SH-SY5Y (cell line): ENCODE results near the gene NOP16.

Experiments
- GATA2 ChIP-seq: IDR thresholded peaks from 2 replicates; pipeline ENCODE4 v1.6.1; 2011; ENCODE audit warnings: mild to moderate bottlenecking, low read depth, low read length
- GATA3 ChIP-seq: IDR thresholded peaks from 2 replicates; pipeline ENCODE4 v1.6.1; 2011; ENCODE audit warnings: low read depth, mild to moderate bottlenecking, low read length, moderate library complexity

DNA sequence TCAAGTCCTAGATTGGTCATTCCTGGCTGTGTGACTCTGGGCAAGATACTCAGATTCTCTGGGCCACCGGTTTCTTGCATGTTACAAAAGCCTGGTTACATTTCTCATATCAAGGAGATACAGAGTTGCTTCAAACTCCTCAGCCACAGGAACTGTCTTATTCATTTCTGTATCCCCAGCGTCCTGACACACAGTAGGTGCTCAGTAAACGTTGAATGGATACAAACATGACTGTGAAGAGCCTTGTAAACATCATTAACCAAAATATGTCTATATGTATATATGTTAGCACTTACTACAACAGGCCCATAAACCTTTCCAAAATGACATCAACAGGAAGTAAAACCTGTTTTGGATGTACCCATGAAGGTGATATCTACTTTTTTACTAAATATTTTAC is 26.3 kb upstream of the NOP16 start:
- TF ChIP-seq GATA3: no peak
- no peak for TF ChIP-seq GATA2
